Pancreas (tissue), 10 donors: ENCODE data around the gene TRIM50. TPM values are rescaled to one million over a fixed set of nuclear protein-coding genes. Genes with fewer than 3 reads are reported as not detected.
A peak's percentile ranks its signal among the peaks of the same experiment; 100 is the strongest.
"Not testable (repeated sequence)": the region's sequence is repeated elsewhere in the genome, so short reads cannot be mapped to it uniquely, and the experiment has no call there.

ENCODE experiments used
- ATAC-seq, 4 donors: fragments of 200-7000 bp; cut with Tn5 transposase; one replicate each; pipeline versions ENCODE4 v1.8.0 to v1.9.1; 2020; ENCODE audit warnings: mild to moderate bottlenecking in 4 of 4, moderate library complexity in 4 of 4
- DNase-seq, 6 donors: peaks; one replicate each; pipeline ENCODE4 v3.0.0-alpha.2; 2020
- FAIRE-seq: peaks from 2 replicates; lab custom pipeline; 2012; peaks lifted over from hg19 to GRCh38; lab: Jason Lieb, UNC
- H3K27ac ChIP-seq, 4 donors: fragments of 200-600 bp; sonication (generic); 1 replicate in 3 of 4; 2 replicates in 1 of 4; pipeline versions ENCODE4 v1.5.0 to v1.8.0; 2020
- H3K27me3 ChIP-seq, 4 donors: fragments of 200-600 bp; one replicate each; pipeline ENCODE4 v1.8.0; 2021
- H3K36me3 ChIP-seq, 3 donors: fragments of 200-600 bp; sonication (generic) in 1 of 3; one replicate each; pipeline versions ENCODE4 v1.5.0 to v1.8.0; 2020 to 2021
- H3K4me1 ChIP-seq, 3 donors: fragments of 200-600 bp; one replicate each; pipeline ENCODE4 v1.8.0; 2021
- H3K4me3 ChIP-seq, 4 donors: fragments of 200-600 bp; sonication (generic) in 2 of 4; one replicate each; pipeline versions ENCODE4 v1.5.0 to v1.8.0; 2020 to 2021
- H3K9me3 ChIP-seq, 4 donors: fragments of 200-600 bp; one replicate each; pipeline ENCODE4 v1.8.0; 2021
- WGBS, 2 donors: extraction: QIAGEN DNeasy Blood & Tissue Kit; methylation state at CpG; one replicate each; pipeline ENCODE4 v1.1.7; 2013; 5-methylcytosine and 5-hydroxymethylcytosine counted together
- intact Hi-C, 3 donors: fragments of 100-400 bp; cut with DNase I; formaldehyde crosslinking; loops; one replicate each; pipeline versions ENCODE4 v1.11.1 to v1.14.2; 2022
- polyA plus RNA-seq, 2 donors: library from polyadenylated mRNA; stranded (reverse); fragments of 200-250 nt; gene quantifications; one replicate each; pipeline ENCODE4 v1.2.3, GENCODE V29; 2013
- total RNA-seq, 6 donors: library from RNA; stranded (reverse); fragmentation: NEBNext Ultra II Directional in 4 of 6; extraction: Animal tissue kit (Norgen Biotek cat#: 25700) in 4 of 6; gene quantifications; one replicate each; pipeline versions ENCODE4 v1.2.1 to v1.2.4, GENCODE V29; 2021 to 2023
- TF ChIP-seq, protein P1 (sequence below), 4 donors: fragments of 200-600 bp; sonication (generic) in 3 of 4; IDR thresholded peaks; one replicate each; pipeline versions ENCODE4 v1.5.0 to v1.8.0; 2021; ENCODE audit warnings: antibody characterized with exemption in 4 of 4
- donor health status: healthy with polysubstance abuse.
- donor health status: DM: no; HTN: no; CAD: no; lungs with moderate emphysema.
- donor health status: DM: no; HTN: no; CAD: no.
- donor health status: control.
- donor health status: control.
- donor health status: Bipolar disorder and iron deficiency.
- donor health status: DM: yes; HTN: yes; CAD: no.
- donor health status: DM: no; HTN: no; CAD: no.
- donor health status: DM: no; HTN: no; CAD: no.
- donor health status: DM: yes; HTN: yes; CAD: no.

TRIM50 gene
- total and polyA plus RNA-seq, 8 donors: 5.5 to 35.9 (median 16.9) TPM

DNA sequence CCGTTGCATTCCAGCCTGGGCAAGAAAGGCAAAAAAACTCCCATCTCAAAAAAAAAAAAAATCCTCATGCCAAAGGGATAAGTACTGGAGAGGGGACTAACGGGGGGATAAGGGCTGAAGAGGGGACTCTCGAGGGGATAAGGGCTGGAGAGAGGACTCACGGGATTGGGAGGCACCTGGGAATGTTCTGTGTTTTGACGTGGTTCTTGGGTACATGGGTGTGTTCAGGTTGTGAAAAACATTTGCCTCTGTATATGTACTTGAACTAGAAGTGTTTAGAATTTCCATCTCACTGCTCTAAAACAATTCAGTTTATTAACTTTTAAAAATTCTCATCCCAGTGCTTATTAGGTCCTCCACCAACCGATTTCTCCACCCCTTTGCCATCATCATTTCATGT is 4.6 kb upstream of the TRIM50 start:
- no peak for FAIRE-seq
- H3K4me3 ChIP-seq: no peak overlapping the region
- no peaks in the 10 kb centered on the region for H3K27me3 ChIP-seq
- intact Hi-C loops: no loop called here
- TF ChIP-seq, protein P1, sequence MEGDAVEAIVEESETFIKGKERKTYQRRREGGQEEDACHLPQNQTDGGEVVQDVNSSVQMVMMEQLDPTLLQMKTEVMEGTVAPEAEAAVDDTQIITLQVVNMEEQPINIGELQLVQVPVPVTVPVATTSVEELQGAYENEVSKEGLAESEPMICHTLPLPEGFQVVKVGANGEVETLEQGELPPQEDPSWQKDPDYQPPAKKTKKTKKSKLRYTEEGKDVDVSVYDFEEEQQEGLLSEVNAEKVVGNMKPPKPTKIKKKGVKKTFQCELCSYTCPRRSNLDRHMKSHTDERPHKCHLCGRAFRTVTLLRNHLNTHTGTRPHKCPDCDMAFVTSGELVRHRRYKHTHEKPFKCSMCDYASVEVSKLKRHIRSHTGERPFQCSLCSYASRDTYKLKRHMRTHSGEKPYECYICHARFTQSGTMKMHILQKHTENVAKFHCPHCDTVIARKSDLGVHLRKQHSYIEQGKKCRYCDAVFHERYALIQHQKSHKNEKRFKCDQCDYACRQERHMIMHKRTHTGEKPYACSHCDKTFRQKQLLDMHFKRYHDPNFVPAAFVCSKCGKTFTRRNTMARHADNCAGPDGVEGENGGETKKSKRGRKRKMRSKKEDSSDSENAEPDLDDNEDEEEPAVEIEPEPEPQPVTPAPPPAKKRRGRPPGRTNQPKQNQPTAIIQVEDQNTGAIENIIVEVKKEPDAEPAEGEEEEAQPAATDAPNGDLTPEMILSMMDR (IDR thresholded peaks at IDR 0.05): no peak
- H3K36me3 ChIP-seq: no peaks in the 10 kb centered on the region
- WGBS, 2 donors: 77 to 81% methylated on average over 6 of the region's 6 CpGs
- no peak for DNase-seq
- no peaks in the 10 kb centered on the region for H3K4me1 ChIP-seq
- H3K27ac ChIP-seq: no peak overlapping the region
- no peaks in the 10 kb centered on the region for H3K9me3 ChIP-seq
- ATAC-seq: no peak

DNA sequence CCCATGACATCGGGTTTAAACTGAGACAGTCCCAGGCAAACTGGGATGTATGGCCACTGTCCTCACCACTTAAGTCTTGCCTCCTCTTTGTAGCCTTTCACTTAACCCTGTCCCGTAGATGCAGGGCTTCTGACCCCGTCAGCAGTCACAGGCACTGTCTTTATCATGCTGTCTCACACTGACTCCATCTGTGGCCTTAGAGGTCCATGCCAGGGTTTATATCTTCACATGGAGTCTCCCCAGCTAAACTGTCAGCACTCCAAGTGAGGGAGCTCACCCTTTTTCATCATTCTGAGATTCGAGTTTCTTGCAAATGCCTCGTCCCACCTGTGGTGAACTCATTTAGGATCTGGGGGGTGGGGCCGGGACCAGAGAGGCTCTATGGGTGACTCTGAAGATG is 2.9 kb upstream of the TRIM50 start:
- DNase-seq (no peak), FAIRE-seq (no peak), ATAC-seq (no peak)
- Histone ChIP-seq H3K4me1 (peaks cover 0 to 1% (median 0%) of the 10 kb centered on the region in 3 donors), H3K9me3 (no peaks in the 10 kb centered on the region), H3K36me3 (no peaks in the 10 kb centered on the region), H3K4me3 (no peak overlapping the region), H3K27me3 (no peaks in the 10 kb centered on the region), H3K27ac (no peak overlapping the region)
- intact Hi-C loops: no loop called here
- TF ChIP-seq, protein P1 (IDR thresholded peaks at IDR 0.05): no peak
- 55 to 68% methylated on average over 6 of the region's 6 CpGs for WGBS, 2 donors

DNA sequence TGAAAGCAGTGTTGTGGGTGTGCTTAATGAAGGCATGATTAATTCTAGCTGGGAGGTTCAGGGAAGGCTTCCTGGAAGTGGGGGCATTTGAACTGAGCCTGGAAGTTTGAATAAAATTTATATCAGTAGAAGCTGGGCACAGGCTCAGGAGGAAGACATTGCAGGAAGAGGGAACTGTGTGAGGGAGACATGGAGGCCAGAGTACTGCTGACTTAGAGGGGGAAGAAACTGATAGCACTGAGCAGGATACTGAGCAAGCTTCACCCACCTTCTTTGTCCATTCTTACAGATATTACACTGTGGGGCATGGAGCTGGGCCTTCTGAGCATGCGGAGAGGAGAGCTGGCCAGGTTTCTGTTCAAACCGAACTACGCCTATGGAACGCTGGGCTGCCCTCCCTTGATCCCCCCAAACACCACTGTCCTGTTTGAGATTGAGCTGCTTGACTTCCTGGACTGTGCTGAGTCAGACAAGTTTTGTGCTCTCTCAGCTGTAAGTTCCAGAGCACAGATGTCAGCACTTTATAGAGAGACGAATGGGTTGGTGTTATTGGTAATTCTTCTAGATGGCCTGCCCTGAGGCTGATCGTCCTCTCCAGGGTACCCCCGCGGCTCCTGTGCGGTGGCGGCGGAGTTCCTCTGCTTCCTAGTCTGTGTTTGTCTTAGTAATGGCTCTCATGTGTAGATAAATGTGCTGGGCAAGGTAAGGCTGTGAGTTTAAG is 2.1 kb upstream of the TRIM50 start:
- intact Hi-C loops: no loop called here
- 68 to 73% methylated on average over 11 of the region's 11 CpGs for WGBS, 2 donors
- FAIRE-seq (no peak), ATAC-seq (peak in 1 of 4 donors; percentile 38), DNase-seq (no peak)
- Histone ChIP-seq H3K4me3 (no peak overlapping the region), H3K4me1 (peaks cover 0 to 3% (median 0%) of the 10 kb centered on the region in 3 donors), H3K36me3 (no peaks in the 10 kb centered on the region), H3K27me3 (no peaks in the 10 kb centered on the region), H3K9me3 (no peaks in the 10 kb centered on the region), H3K27ac (no peak overlapping the region)
- TF ChIP-seq, protein P1 (IDR thresholded peaks at IDR 0.05): no peak

DNA sequence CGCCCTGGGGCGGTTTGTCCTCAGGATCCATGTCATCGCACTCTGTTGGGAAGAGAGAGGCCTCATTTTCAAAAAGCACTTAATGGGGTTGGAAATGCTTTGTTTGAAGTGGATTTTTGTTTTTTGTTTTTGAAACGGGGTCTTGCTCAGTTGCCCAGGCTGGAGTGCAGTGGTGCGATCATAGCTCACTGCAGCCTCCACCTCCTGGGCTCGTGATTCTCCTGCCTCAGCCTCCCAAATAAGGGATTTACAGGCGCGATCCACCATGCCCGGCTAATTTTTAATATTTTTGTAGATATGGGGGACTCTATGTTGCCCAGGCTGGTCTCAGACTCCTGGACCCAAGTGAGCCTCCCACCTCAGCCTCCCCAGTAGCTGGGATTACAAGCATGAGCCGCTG is 814 bp upstream of the TRIM50 start:
- H3K36me3 ChIP-seq: no peaks in the 10 kb centered on the region
- TF ChIP-seq, protein P1 (IDR thresholded peaks at IDR 0.05): no peak
- FAIRE-seq (no peak), DNase-seq (no peak), ATAC-seq (no peak)
- H3K4me3 ChIP-seq: no peak overlapping the region
- peaks cover 0 to 6% (median under 1%) of the 10 kb centered on the region in 3 donors for H3K4me1 ChIP-seq
- no peaks in the 10 kb centered on the region for H3K27me3 ChIP-seq
- intact Hi-C loops: no loop called here
- H3K9me3 ChIP-seq: no peaks in the 10 kb centered on the region
- no peak overlapping the region for H3K27ac ChIP-seq
- 93% methylated on average over 10 of the region's 10 CpGs for WGBS, 2 donors

DNA sequence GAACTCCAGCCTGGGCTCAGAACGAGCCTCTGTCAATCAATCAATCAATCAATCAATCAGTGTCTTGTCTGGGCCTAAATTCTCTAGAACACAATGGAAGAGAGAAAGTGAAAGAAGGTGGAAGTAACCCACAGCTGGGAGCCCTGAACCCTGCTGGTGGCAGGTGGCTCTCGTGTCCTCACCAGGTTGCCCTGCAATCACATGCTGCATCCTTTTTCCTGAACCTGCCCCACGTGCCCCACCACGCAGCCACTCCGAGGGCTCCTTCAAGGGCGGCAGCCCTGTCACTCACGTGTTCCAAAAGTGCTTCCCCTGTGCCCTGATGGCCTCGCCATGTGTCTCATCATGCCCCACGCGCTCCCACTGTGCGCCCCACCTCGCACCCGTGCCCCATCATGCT is 433 bp downstream of the TRIM50 start:
- FAIRE-seq, H3K36me3 ChIP-seq, H3K27ac ChIP-seq, DNase-seq, intact Hi-C loops, H3K9me3 ChIP-seq, H3K27me3 ChIP-seq, ATAC-seq, H3K4me1 ChIP-seq, H3K4me3 ChIP-seq: not testable (repeated sequence)
- 82 to 84% methylated on average over 7 to 11 of the region's 13 CpGs for WGBS, 2 donors

DNA sequence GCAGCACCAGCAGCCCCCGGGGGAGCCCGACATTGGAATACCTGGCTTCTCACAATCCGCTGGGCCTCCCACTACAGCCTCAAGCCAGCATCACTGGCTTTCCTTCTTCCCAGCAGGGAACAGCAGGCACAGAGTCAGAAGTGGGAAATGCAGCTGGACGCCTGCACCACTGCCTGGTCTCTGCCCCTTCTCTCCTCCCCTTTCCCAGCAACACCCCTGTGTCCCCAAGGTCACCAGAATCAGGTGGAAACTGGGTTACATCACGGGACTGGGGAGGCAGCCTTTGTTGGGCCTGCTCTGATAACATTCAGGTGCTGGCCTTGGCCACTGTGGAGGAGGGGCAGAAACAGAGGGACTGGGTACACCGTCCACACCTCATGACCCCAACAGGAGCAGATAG is 2.5 kb downstream of the TRIM50 start:
- 23 to 24% methylated on average over 6 of the region's 6 CpGs for WGBS, 2 donors
- H3K4me3 ChIP-seq, intact Hi-C loops, FAIRE-seq, H3K4me1 ChIP-seq, H3K27me3 ChIP-seq, H3K9me3 ChIP-seq, H3K36me3 ChIP-seq: not testable (repeated sequence)
- ATAC-seq: peak; percentile 80 to 92 (median 82)
- peak in 5 of 6 donors; percentile 76 to 92 (median 84) for DNase-seq
- peak overlapping the region in 2 of 4 donors; percentile 22 to 68 for H3K27ac ChIP-seq
